ENCODE data around the gene TMEM54. TPM values are rescaled to one million over a fixed set of nuclear protein-coding genes. Genes with fewer than 3 reads are reported as not detected.

TMEM54 gene
- total RNA-seq, 1 donor from 2014 or later, result 99.0 TPM

DNA sequence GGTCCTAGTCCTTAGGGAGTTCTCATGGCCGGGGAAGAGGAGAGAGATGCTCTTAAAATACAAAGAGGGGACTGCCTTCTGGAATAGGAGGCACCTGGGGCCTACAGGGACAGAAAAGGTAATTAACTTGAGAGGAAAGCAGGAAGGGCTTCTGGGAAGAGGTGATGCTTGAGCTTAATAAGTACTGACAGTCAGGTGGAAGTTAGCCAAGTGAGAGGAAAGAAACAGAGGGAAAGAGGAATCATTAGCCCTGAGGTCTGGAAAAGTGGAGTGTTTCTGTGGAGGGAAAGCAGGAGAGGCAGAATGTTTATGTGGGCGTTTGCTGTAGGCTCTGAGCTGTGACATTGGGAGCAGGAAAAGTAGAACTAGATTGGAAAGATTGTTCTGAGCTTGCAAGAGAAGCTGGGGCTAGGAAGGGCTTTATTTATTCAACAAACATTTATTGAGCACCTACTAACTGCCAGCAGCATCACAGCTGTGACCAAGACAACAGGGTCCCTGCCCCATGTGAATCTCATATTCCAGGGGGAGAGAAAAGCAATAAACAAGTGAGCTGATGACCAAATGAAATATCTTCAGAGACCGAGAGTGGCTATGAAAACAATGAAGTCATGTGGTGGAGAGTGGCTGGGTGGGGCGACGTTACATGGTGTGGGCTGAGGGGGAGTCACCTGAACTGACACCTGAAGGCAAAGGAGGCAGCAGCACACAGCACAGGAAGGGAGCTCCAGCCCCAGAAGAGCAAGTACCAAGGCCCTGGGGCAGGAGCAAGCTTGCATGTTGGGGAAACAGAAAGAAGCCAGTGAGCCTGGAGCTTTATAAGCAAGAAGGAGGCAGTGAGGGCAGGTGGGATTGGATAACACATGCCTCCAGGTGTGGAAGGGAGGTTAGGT is 26.1 kb downstream of the TMEM54 start:
- TF ChIP-seq, protein P1, sequence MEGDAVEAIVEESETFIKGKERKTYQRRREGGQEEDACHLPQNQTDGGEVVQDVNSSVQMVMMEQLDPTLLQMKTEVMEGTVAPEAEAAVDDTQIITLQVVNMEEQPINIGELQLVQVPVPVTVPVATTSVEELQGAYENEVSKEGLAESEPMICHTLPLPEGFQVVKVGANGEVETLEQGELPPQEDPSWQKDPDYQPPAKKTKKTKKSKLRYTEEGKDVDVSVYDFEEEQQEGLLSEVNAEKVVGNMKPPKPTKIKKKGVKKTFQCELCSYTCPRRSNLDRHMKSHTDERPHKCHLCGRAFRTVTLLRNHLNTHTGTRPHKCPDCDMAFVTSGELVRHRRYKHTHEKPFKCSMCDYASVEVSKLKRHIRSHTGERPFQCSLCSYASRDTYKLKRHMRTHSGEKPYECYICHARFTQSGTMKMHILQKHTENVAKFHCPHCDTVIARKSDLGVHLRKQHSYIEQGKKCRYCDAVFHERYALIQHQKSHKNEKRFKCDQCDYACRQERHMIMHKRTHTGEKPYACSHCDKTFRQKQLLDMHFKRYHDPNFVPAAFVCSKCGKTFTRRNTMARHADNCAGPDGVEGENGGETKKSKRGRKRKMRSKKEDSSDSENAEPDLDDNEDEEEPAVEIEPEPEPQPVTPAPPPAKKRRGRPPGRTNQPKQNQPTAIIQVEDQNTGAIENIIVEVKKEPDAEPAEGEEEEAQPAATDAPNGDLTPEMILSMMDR (IDR thresholded peaks at IDR 0.05; ENCODE audit: insufficient read depth, low read length, poor library complexity, severe bottlenecking), result no peak
- Histone ChIP-seq H3K27me3 (ENCODE audit: control insufficient read depth, insufficient read depth, low read length) (peaks cover 24% of the 10 kb centered on the region), H3K36me3 (ENCODE audit: control insufficient read depth, insufficient read depth, low read length) (no peaks in the 10 kb centered on the region), H3K4me3 (ENCODE audit: low read depth, low read length) (no peak overlapping the region)
- DNase-seq (ENCODE audit: low read depth), result no peak

DNA sequence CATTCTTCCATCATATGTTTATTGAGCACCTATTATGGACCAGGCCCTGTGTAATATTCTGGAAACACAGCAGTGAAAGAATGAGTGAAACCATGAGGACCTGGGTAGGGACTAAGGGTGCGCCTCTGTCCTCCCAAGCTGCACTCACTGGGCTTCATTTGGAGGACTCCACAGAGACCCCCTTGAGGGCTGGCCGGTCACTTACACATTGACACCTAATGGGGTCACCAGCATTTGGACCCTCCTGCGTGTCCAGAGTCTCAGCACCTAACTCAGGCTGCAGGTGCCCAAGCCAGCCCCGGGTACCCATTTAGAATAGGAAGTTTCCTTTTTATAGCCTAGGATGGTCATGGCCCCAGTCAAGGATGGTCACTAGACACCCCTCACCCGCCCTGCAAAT is 27.7 kb downstream of the TMEM54 start:
- Histone ChIP-seq H3K36me3 (ENCODE audit: control insufficient read depth, insufficient read depth, low read length) (no peaks in the 10 kb centered on the region), H3K4me3 (ENCODE audit: low read depth, low read length) (no peak overlapping the region), H3K27me3 (ENCODE audit: control insufficient read depth, insufficient read depth, low read length) (peaks cover 27% of the 10 kb centered on the region)
- TF ChIP-seq, protein P1 (IDR thresholded peaks at IDR 0.05; ENCODE audit: insufficient read depth, low read length, poor library complexity, severe bottlenecking), result no peak
- DNase-seq (ENCODE audit: low read depth), result no peak

DNA sequence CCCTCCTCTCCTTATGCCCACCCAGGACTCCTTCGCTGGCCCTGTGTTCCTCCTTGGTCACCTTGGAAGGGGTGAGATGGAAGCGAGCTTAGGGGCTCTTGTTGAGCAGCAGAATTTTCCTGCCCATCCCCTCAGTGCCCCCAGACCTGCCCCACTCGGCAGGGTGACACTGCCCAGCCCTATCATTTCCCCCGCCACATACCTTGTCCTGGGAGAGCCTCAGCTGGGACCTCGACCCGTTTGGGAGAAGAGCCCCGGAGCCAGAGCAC is 29.1 kb downstream of the TMEM54 start:
- DNase-seq (ENCODE audit: low read depth), result no peak
- no peaks in the 10 kb centered on the region for H3K36me3 ChIP-seq (ENCODE audit: control insufficient read depth, insufficient read depth, low read length)
- peaks cover 26% of the 10 kb centered on the region for H3K27me3 ChIP-seq (ENCODE audit: control insufficient read depth, insufficient read depth, low read length)
- no peak overlapping the region for H3K4me3 ChIP-seq (ENCODE audit: low read depth, low read length)
- TF ChIP-seq, protein P1 (IDR thresholded peaks at IDR 0.05; ENCODE audit: insufficient read depth, low read length, poor library complexity, severe bottlenecking), result no peak

DNA sequence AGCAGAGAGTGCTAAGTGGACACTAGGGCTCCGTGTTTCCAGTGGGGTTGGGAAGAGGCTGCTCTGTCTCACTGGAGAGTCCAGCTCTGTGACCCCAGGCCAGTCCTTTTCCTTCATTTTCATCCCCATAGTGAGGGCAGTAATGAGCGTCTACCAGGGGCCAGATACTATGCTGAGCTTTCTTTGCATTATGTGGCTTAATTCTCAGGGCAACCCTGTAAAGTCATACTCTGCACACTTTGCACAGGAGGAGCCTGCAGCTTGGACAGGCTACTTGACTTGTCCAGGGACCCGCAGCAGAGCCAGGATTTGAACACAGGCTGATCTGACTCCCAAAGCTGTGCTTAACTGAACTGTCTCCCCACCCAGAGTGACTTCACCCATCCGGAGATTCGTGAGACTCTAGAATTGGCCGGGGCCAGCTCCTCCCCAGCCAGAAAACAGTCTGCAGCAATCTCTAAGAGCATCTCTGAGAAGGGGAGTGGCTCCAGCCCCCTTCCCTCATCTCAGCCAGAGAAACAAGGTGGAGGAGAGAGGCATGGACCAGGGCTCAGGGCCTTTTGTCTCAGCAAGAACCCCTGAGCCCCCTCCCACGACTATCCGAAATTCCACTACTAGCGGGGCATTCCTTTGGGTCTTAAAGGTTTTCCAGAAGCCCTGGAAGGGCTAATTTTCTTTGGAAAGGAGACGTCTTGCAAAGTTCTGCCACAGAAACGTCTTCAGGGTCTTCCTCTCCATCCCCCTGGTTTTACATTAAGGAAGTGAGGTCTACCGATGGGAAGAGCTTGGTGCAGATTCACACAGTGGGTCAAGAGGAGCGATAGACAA is 29.6 kb downstream of the TMEM54 start:
- TF ChIP-seq, protein P1 (IDR thresholded peaks at IDR 0.05; ENCODE audit: insufficient read depth, low read length, poor library complexity, severe bottlenecking), result no peak
- Histone ChIP-seq H3K27me3 (ENCODE audit: control insufficient read depth, insufficient read depth, low read length) (peaks cover 26% of the 10 kb centered on the region), H3K4me3 (ENCODE audit: low read depth, low read length) (no peak overlapping the region), H3K36me3 (ENCODE audit: control insufficient read depth, insufficient read depth, low read length) (no peaks in the 10 kb centered on the region)
- no peak for DNase-seq (ENCODE audit: low read depth)

DNA sequence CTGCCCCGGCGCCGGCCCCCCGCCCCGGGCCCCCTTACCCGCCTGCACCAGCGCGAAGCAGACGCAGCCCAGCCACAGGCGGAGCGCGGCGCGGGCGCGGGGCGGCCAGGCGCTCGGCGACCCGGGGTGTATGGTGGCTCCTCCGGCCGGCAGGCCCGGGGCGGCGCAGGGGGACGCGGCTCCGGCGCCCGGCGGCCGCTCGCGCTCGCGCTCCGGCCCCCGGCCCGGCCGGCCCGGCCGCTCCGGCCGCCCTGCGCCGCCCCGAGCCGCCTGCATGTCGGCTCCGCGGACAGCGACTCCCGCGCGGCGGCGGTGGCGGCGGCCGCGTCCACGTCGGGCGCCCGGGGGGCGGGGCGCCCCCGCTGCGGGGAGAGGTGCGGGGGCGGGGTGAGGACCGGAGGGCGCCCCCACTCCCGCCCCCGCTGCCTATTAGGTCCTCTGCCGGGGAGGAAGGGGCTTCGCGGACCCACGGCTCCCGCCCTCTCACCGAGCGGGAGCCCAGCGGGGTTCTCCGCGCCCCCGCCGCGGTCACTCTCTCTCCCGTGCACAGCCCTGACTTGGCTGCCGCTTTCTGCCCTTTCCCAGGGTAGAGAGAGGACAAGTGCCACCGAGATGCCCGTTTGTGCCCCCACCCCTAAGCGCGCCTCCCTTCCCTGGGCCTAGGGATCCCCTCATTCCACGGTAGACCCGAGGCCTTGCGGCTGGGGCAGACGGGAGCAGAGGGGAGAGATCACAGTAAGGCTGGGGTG is 30.4 kb downstream of the TMEM54 start, which contains the start of gene FNDC5:
Gene FNDC5 (minus strand): TSS at position 298 of the 749 bp plus-strand sequence.
- TF ChIP-seq, protein P1 (IDR thresholded peaks at IDR 0.05; ENCODE audit: insufficient read depth, low read length, poor library complexity, severe bottlenecking), result no peak
- H3K27me3 ChIP-seq (ENCODE audit: control insufficient read depth, insufficient read depth, low read length), result peaks cover 26% of the 10 kb centered on the region
- no peak for DNase-seq (ENCODE audit: low read depth)
- H3K4me3 ChIP-seq (ENCODE audit: low read depth, low read length), result peak within 1 kb of the TSS; percentile 32
- H3K36me3 ChIP-seq (ENCODE audit: control insufficient read depth, insufficient read depth, low read length), result no peaks in the 10 kb centered on the region
